AG09309 (cell line): Measurements from ENCODE around the gene MIDN.

ENCODE experiments used
- DNase-seq: peaks from one replicate; pipeline ENCODE4 v3.0.0-alpha.2; 2010; ENCODE audit warnings: low read depth
- H3K4me3 ChIP-seq: 2 replicates; pipeline ENCODE4 v1.5.1; 2011; ENCODE audit warnings: mild to moderate bottlenecking, low read depth, low read length, moderate library complexity; ENCODE audit not compliant: control insufficient read depth
- TF ChIP-seq, protein P1 (sequence below): IDR thresholded peaks from 2 replicates; pipeline ENCODE4 v1.5.1; 2011; ENCODE audit warnings: mild to moderate bottlenecking, low read depth, low read length, inconsistent platforms; ENCODE audit not compliant: insufficient read depth, control insufficient read depth; ENCODE audit errors: missing control alignments

Gene MIDN

DNA sequence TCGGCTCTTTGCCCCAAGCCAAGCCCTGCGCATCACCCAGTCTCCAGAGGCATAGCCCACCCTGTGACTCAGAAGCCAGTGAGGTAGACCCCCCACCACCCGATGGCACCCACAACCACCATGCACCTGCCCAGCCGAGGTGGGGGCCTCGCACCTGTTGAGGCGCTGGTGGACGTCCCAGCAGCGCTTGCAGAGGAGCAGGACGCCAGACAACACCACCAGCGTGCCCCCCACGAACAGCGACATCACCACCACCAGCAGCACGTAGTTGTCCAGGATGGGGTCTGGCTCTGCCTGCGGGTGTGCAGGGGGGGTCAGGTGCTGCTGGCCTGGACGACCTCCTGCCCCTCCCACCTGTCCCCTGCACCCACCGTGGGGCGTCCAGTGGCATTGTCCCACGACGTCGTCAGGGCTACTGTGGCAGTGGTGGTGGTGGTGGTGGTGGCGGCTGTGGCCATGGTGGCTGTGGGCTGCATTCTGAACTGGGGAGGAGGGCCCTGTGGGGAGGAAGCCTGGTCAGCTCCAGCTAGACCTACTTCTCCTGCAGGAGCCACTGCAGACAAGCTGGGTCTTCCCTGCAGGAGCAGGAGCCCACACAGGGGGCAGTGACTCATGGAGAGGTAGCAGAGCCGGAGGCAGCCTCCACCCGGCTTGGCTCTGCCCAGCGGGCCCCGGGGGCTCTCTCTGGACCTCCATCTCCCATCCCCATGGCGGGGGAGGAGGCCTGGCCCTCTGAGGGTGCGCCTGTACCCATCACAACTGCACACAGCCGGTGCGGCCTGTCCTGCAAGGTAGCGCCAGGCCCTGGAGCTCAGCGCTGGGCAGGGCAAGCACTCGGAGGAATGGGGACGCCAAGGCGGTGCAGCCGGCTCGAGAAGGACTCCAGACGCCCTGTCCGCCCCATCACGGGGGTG lies 12.5 kb upstream of the MIDN start:
- peak overlapping the region; percentile 46 for H3K4me3 ChIP-seq
- no peak for DNase-seq
- TF ChIP-seq, protein P1, sequence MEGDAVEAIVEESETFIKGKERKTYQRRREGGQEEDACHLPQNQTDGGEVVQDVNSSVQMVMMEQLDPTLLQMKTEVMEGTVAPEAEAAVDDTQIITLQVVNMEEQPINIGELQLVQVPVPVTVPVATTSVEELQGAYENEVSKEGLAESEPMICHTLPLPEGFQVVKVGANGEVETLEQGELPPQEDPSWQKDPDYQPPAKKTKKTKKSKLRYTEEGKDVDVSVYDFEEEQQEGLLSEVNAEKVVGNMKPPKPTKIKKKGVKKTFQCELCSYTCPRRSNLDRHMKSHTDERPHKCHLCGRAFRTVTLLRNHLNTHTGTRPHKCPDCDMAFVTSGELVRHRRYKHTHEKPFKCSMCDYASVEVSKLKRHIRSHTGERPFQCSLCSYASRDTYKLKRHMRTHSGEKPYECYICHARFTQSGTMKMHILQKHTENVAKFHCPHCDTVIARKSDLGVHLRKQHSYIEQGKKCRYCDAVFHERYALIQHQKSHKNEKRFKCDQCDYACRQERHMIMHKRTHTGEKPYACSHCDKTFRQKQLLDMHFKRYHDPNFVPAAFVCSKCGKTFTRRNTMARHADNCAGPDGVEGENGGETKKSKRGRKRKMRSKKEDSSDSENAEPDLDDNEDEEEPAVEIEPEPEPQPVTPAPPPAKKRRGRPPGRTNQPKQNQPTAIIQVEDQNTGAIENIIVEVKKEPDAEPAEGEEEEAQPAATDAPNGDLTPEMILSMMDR: no peak

DNA sequence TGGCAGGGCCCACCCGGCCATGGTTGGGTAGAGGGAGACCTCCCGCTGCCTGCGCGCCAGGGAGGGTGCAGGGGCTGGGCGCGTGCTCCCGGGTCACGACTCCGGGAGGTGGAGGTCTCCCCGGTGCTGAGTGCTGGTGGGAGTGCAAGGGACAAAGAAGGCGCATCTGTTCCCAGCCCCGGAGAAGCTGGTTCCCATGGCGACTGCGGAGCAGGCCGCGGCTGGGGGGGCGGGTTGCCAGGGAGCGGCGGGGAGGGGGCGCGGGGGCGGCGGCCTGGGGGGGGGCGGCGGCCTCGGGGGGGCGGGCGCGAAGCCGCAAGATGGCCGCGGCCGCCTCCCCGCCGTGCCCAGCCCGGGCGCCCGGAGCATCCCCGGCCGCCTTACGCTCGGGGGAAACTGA lies 11.8 kb upstream of the MIDN start:
- peak overlapping the region; percentile 88 for H3K4me3 ChIP-seq
- TF ChIP-seq, protein P1: no peak
- DNase-seq: no peak

DNA sequence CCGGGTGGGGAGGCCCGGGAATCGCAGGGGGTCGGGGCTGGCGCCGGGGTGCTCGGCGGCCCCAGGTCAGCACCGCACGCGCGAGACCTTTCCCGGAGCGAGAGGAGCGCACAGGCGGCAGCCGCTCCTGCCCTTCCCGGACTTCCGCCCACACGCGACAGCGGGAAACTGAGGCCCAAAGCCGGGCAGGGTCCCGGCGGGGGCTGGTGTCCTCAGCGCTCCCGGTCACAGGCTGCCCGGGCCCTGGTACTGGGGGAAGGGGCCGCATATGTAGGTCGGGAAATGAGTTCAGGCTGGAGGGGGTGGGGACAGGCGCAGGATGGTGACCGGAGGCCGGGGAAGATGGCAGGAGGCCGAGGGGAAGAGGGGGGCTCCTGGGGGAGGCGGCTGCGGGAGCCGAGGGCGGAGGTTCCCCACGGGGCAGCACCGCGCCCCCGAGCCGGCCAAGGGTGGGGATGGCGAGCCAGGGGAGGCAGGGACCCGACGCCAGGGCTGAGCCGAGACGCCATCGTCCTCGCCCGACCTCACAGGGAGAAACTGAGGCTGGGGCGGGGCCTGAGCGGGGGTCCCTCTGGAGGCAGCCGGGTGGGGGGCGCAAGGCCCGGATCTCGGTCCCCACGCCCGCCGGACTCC lies 11.2 kb upstream of the MIDN start:
- DNase-seq: no peak
- peak overlapping the region; percentile 88 for H3K4me3 ChIP-seq
- TF ChIP-seq, protein P1: no peak

DNA sequence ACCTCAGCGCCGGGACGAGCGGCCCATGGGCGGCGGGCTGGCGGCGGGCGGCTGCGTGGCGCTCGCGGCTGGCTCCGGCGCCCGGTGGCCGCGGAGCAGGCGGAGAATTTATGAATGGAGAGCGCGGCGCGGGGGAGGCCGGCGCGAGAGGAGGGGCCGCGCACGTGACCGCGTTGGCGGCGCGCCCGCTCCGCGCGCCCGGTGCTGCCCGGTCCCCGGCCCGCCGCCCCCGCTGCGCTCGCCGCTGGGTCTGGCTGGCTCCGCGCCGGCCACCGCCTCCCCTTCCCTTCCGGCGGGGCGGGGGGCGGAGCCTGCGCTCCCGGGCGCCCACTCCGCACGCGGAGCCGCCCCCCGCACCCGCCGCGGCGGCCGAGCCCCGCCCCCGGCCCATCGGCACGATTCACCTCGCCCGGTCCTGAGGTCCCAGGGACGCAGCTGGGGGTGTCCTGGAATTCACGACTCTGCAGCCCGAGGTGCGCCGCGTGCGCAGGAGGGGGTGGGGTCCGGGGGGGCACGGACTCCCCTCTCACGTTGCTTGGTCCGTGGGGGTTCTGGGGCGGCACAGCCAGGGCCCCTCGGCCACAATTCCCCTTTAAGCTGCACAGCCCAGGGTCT lies 10.5 kb upstream of the MIDN start, which contains the start of gene CBARP:
CBARP (minus strand) TSS at position 252 of the 615 bp plus-strand sequence. CDS start 1,905 bp downstream, outside the sequence.
- peak within 1 kb of the TSS; percentile 88 for H3K4me3 ChIP-seq
- TF ChIP-seq, protein P1: no peak
- no peak for DNase-seq

DNA sequence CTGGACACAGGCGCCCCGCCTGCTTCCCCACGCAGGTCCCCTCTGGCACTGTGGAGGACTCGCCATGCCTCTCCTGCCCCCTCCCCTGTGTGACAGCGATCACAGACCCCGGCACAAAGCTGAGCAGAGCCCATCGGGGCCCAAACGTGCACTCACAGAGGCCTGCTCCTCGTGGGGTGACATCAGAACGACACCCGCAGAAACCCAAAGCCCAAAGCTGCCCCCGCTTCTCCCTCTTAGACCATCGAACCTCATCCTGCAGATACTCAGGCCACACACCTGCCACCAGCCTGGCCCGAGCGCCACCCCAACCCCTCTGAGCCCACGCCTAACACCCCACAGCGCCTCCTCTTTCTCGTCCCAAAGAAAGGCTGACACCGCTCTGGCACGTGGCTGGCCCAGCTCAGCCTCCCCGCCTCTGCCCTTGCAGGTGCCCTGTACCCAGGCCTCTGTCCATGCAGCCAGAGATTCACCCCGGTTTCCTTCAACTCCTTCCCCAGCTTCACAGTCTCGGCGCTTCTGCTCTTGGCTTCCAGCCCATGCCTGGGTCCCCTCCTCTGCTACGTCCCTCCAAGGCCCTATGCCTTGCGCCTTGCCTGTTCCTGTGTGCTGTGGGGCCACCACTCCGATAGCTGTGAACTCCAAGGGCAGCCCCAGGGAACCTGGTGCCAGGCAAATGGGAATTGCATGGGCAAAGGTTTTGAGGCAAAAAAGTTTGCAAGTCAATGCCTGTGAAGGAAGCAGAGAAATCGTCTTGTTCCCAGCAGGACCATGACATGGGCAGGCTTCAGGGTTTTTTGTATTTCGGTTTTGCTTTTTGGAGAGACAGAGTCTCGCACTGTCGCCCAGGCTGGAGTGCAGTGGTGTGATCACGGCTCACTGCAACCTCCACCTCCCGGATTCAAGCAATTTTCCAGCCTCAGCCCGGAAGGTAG lies 9.7 kb upstream of the MIDN start:
- peak overlapping the region; percentile 35 for H3K4me3 ChIP-seq
- no peak for DNase-seq

More for the DNA sequence above, 9.7 kb upstream of the MIDN start:
- TF ChIP-seq, protein P1: no peak
